Spleen (tissue), 7 donors: ENCODE results near the gene SLC6A2.

Experiments used
- CTCF ChIP-seq, 11 experiments: fragments of 200-600 bp in 7 of 11; fragments of 450-650 bp in 4 of 11; sonication (generic) in 4 of 11; IDR thresholded peaks in 8 of 11; conservative IDR thresholded peaks in 3 of 11; 1 replicate in 7 of 11; 2 replicates in 4 of 11; pipeline versions ENCODE4 v1.4.0 to v1.8.0; 2016 to 2021; ENCODE audit warnings: antibody characterized with exemption in 11 of 11, inconsistent platforms in 4 of 11, mild to moderate bottlenecking in 1 of 11
- POLR2A ChIP-seq, 3 donors: fragments of 450-650 bp; IDR thresholded peaks; one replicate each; pipeline ENCODE4 v1.5.1; 2017; ENCODE audit warnings: antibody characterized with exemption in 3 of 3, mild to moderate bottlenecking in 1 of 3
- donor health status: DM: no; HTN: no; CAD: no; lungs with moderate emphysema.
- donor health status: DM: no; HTN: no; CAD: no.
- donor health status: DM: no; HTN: no; CAD: no.

- no peak for TF ChIP-seq POLR2A (IDR thresholded peaks at IDR 0.05)
- TF ChIP-seq CTCF (IDR thresholded peaks at IDR 0.05 in 8 of 11, conservative IDR thresholded peaks at IDR 0.05 in 3 of 11), result no peak
Measured at GRCh38 chr16:55643161-55643970, 12.4 kb upstream of the SLC6A2 start.
